Measurements from ENCODE around the gene SCNN1A.
A peak's percentile ranks its signal among the peaks of the same experiment; 100 is the strongest.

Gene SCNN1A

DNA sequence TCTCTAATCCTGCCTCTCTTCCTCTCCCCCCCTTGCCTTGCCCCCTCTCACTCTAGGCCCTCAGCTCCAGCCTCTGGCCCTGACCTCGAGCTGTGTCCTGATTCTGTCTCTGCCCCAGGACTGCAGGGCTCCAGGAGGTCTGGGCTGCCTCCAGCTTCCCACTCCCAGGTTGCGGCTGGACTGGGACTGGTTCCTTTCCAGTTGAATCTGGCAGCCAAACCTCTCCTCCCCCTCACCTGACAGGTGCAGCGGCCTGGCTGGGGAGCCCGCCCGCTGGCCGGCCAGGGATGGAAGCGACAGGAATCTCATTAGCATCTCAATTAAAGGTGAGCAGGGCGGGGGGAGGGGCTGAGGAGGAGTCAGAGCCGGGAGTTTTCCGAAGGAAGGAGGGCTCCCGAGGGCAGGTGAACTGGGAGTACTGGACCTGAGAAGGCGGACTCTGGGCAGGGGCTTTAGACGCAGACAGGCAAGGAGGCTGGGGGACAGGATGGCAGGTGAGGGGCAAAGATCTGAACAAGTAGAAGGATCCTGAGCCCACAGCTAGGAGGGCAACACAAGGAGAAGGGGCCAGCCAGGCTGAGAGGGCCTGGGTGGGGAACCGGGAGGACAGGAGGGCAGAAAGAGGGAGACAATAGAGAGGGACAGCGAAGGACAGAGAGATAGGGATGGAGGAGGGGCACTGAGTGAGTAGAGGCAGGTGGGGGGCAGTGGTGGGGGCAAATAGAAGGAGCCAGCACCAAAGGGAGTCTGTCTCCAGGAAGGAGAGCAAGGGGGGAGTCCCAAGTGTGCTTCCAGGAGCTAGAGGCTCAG, at the start of gene SCNN1A:
TSS of gene SCNN1A (minus strand) at position 295 of the 810 bp plus-strand sequence. CDS start 780 bp downstream, outside the sequence.
- DNase-seq (ENCODE audit: low read depth in 4 of 4, low spot score in 1 of 4), result no peak

DNA sequence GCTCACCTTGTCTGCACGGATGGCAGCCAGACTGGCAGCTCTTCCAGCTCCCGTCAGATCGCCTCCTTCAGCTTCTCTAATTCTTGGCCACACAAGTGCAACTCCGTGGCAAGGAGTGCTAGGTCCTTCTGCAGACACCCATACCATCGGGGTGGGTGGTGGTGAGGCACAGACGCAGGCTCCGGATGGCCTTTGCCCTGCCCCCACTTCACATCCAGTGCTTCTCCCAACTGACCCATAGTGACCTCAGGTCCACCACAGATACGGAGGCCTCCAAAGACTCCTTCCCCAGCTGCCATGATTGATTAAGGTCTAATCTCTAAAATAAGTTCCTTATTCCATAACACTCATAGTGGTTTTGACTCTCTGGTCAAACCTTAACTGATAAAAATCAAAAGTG, 49.5 kb upstream of the SCNN1A start:
- no peak for DNase-seq (ENCODE audit: low read depth in 4 of 4, low spot score in 1 of 4)

- DNase-seq (ENCODE audit: low read depth in 4 of 4, low spot score in 1 of 4), result no peak
These were observed 48.6 kb upstream of the SCNN1A start for GRCh38 chr12:6424008-6424347.

GRCh38 chr12:6423267-6424007, 48.1 kb upstream of the SCNN1A start:
- DNase-seq (ENCODE audit: low read depth in 4 of 4, low spot score in 1 of 4), result peak in 2 of 4 experiments; percentile 52 to 55

DNA sequence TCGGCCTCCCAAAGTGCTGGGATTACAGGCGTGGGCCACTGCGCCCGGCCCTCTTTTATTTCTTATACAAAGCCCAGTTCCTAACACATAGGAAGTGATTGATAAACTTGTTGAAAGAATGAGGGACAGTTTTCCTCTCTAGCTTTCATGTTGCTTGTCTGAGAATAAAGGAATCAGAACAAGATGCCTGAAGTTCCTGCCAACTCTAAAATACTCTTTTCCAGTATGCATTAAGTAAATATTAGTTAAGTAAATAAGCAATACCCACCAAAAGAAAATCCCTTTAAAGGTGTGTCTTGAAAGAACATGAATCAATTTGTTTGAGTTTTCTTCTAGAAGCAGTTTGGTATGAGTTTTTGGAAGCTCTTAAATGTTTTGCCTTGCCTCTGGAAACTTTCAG, 45.0 kb upstream of the SCNN1A start:
- DNase-seq (ENCODE audit: low read depth in 4 of 4, low spot score in 1 of 4), result no peak

GRCh38 chr12:6418796-6419195, 43.4 kb upstream of the SCNN1A start:
- no peak for DNase-seq (ENCODE audit: low read depth in 4 of 4, low spot score in 1 of 4)

GRCh38 chr12:6416596-6416995, 41.2 kb upstream of the SCNN1A start:
- no peak for DNase-seq (ENCODE audit: low read depth in 4 of 4, low spot score in 1 of 4)

DNA sequence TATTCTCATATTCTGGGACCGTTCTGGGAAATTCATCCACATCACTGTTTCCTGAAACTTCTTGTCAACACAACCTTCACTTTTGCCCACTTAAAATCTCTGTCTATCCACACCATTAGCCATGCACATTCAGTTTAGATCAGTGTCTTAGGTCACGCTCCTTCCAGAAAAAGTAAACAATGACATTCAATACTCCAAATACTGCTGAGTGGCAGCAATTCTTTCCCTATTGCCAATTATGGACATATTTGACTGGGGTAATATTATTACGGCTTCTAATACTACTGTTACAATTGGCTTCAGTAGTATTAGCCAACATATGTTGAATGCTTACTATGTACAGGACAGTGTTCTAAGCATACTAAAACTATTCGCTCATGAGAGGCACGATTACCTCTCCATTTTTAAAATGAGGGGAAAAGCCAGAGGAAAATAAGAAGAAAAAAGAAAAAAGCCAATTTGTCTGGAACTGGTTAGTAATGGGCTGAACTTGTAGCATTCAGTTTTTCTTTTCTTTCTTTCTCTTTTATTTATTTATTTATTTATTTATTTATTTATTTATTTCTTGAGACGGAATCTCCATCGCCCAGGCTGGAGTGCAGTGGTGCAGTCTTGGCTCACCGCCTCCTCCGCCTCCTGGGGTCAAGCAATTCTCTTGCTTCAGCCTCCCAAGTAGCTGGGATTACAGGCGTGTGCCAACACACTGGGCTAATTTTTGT, 32.0 kb upstream of the SCNN1A start:
- no peak for DNase-seq (ENCODE audit: low read depth in 4 of 4, low spot score in 1 of 4)

DNA sequence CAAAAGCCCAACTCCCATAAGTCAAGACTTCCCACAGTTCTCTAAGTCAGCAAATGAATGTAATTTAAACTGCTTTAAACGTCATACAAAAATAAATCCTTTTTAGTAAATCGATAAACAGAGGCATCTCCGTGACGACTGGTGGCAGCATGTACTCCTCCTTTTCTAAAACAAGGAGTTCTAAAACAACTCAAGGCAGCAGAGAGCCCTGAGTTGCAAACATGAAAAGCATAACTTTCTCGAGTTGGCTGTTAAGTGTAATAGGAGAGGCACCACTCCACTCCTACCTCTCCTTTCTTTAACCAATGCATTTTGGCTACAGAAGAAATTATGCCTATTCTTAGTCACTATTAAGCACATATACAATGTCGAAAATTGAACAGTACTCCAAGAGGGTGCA, 30.6 kb upstream of the SCNN1A start:
- DNase-seq (ENCODE audit: low read depth in 4 of 4, low spot score in 1 of 4), result no peak

DNA sequence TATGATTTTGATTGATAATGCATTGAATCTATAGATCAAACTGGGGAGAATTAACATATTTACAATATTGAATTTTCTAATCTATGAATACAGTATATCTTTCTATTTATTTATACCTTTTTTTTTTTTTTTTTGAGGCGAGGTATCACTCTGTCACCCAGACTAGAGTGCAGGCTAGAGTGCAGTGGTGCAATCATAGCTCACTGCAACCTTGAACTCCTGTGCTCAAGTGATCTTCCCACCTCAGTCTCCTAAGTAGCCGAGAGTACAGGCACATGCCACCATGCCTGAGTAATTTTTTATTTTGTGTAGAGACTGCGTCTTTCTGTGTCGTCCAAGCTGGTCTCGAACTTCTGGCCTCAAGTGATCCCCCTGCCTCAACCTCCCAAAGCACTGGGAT, 29.0 kb upstream of the SCNN1A start:
- DNase-seq (ENCODE audit: low read depth in 4 of 4, low spot score in 1 of 4), result no peak

DNA sequence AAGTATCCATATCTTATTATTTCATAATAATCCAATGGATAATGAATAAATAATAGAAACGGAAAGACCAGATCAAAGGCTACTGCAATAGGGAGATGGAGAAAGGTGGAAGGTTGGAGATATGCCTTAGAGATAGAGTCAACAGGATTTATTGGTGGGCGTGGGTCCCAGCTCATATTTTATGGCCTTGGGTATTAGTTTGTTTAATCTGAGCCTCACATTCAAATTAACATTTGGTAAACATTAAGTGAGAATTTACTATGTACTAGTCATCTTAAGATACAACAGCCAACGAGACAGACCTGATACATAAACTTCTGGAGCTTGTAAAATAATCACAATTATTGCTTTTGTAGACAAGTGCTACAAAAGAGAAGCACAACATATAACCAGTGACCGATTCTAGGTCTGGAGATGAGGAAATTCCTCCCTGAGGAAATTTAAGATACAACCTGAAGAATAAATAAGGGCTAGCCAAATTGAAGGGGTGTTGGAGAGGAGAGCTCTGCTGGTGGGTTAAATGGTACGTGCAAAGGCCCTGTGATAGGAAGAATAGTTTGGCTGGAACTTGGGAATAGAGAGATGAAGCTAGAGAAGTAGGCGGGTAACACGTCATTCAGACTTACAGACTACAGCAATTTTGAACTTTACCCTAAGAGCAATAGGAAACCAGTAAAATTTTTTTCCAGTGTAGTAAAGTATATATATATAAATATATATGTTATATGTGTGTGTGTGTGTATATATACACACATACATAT, 24.7 kb upstream of the SCNN1A start:
- DNase-seq (ENCODE audit: low read depth in 4 of 4, low spot score in 1 of 4), result no peak

DNA sequence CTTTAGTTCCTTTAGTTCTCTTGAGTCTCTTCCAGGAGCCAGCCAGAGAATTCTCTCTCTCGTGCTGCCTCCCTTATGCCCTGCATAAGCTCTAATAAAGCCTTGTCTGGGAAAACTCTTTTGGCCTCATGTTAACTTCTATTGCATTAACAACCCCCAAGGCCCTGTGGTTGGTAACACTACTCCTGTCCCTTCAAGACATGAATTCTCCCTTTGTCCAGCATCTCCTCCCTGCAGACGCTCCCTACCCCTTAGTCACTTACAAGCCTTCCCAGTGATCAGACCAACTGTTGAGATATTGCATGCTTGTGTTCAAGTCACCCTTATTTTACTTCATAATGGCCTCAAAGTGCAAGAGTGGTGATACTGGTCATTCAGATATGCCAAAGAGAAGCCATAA, 20.7 kb upstream of the SCNN1A start:
- no peak for DNase-seq (ENCODE audit: low read depth in 4 of 4, low spot score in 1 of 4)

DNA sequence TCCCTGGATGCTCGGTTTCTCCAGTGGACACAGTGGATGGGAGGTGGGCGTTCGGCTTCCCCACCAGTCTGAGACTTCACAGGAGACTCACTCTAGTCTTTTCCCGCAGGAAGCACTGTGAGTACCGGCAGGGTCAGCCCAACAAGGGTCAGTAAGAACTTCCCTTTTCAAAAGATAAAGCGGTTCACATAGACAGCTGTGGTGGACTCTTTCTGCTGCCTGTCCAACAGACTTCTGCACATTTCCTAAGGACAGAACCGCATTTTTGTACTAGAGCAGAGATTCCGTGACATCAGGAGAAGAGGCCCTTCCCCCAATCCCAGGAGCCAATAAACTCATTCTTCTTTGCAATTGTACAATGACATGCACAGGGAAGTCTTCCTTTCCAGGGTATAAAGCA, 19.0 kb upstream of the SCNN1A start:
- no peak for DNase-seq (ENCODE audit: low read depth in 4 of 4, low spot score in 1 of 4)

GRCh38 chr12:6393109-6393508, 17.7 kb upstream of the SCNN1A start:
- no peak for DNase-seq (ENCODE audit: low read depth in 4 of 4, low spot score in 1 of 4)

- DNase-seq (ENCODE audit: low read depth in 4 of 4, low spot score in 1 of 4), result no peak
These were observed 17.1 kb upstream of the SCNN1A start for GRCh38 chr12:6392504-6392903.

DNA sequence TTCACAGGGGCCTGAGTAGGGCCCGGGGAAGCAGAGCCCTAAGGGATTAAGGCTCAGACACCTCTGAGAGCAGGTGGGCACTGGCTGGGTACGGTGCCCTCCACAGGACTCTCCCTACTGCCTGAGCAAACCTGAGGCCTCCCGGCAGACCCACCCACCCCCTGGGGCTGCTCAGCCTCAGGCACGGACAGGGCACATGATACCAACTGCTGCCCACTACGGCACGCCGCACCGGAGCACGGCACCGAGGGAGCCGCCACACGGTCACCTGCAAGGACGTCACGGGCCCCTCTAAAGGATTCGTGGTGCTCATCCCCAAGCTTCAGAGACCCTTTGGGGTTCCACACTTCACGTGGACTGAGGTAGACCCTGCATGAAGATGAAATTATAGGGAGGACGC, 15.7 kb upstream of the SCNN1A start:
- DNase-seq (ENCODE audit: low read depth in 4 of 4, low spot score in 1 of 4), result no peak

DNA sequence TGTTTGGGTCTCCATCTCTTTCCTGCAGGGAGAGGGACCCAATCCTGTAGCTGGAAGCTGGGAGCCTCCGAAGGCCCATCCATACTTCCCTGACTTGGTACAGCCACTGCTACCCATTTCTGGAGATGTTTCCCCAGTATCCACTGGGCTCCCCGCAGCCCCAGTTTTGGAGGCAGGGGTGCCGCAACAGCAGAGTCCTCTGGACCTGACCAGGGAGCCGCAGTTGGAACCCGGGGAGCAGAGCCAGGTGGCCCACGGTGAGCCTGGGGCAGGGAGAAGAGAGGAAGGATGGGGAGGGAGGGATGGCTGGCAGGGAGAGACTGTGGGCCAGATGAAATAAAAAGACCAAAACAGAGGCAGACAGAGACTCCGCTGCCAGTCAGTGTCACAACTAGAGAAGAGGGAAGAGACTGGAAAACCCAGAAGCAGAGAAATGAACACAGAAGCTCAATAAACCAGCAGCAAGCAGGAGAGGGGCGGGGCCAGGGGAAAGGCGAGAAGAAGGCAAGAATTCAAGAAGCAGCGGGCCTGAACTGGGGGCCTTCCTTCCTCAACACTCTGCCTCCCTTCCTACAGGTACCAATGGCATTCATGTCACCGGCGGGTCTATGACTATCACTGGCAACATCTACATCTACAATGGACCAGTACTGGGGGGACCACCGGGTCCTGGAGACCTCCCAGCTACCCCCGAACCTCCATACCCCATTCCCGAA, 14.9 kb upstream of the SCNN1A start:
- DNase-seq (ENCODE audit: low read depth in 4 of 4, low spot score in 1 of 4), result no peak

DNA sequence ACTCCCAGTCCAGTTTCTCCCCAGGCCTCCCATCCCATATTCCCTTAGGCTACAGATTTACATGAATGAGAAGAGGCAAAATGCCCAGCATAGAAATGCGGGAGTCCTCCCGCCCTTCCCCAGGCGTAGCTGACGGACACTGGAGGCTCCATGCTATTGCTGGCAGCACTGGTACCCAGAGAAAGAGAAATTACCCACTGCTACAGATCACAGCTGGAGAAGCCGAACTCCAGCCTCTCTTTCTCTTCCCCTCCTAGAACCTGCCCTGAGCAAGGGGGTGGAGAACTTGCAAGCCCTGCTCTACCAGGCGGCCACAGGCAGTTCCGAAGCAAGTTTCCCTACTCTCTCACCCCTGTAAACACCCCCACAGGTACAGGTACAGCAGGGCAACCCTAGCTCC, 12.2 kb upstream of the SCNN1A start:
- no peak for DNase-seq (ENCODE audit: low read depth in 4 of 4, low spot score in 1 of 4)

DNA sequence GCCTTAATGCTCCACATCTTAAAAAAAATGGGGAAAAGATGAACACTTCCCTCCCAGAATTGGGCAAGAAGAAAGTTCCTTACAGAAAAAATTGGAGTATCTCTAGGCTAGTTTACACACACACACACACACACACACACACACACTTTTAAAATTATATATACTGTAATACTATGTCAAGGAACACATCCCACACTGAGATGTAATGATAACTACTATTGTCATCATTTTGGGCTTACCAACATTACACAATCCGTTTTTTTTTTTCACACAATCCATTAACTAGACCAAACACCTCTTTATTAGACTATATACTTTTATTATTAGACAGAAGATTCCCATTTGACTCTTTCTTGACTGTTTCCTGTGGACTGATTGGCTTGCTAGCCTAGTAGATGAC, 11.1 kb upstream of the SCNN1A start:
- DNase-seq (ENCODE audit: low read depth in 4 of 4, low spot score in 1 of 4), result no peak

DNA sequence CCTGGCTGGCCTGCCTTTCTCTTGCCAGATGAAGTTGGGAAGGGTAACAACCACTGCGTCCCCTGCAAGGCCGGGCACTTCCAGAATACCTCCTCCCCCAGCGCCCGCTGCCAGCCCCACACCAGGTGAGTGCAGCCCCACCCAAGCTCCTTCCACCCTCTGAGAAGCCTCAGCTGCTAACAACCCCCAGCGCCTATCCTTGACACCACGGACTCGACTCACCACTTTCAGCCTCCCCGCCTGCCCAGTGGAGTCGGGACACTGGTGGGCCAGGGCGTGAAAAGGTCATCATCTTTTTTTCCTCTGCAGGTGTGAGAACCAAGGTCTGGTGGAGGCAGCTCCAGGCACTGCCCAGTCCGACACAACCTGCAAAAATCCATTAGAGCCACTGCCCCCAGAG, 10.7 kb upstream of the SCNN1A start:
- no peak for DNase-seq (ENCODE audit: low read depth in 4 of 4, low spot score in 1 of 4)

All from stimulated activated CD4-positive, alpha-beta T cell treated with anti-CD3 and anti-CD28 coated beads, Interleukin-1b, Interleukin-23, amount 100 ng/mL, for 24 hours (primary cell).